DOHH2 (cell line): ENCODE measurements around the gene FAM180A.

ENCODE experiments used
- CTCF ChIP-seq: fragments of 200-600 bp; sonication (generic); IDR thresholded peaks from one replicate; pipeline ENCODE4 v1.5.1; 2014; ENCODE audit warnings: antibody characterized with exemption, mild to moderate bottlenecking, low read depth, low read length; ENCODE audit not compliant: poor library complexity, severe bottlenecking
- EZH2phosphoT487 ChIP-seq: fragments of 200-600 bp; sonication (generic); IDR thresholded peaks from 2 replicates; pipeline ENCODE4 v1.6.1; 2017; ENCODE audit warnings: borderline replicate concordance, mild to moderate bottlenecking, antibody characterized with exemption, low read length, moderate library complexity, mixed read lengths

- TF ChIP-seq CTCF: no peak
- no peak for TF ChIP-seq EZH2phosphoT487
Observed at GRCh38 chr7:135782377-135782776, 33.8 kb upstream of the FAM180A start.
